Activated CD8-positive, alpha-beta memory T cell treated with anti-CD3 and anti-CD28 coated beads, Interleukin-2, amount 50 U/mL, for 48 hours (primary cell): ENCODE results near the gene SRPK1.
"Not testable (repeated sequence)": the region's sequence is repeated elsewhere in the genome, so short reads cannot be mapped to it uniquely, and the experiment has no call there.

Source experiments
- DNase-seq: peaks from one replicate; pipeline ENCODE4 v3.0.0-alpha.2; 2020

SRPK1 gene

GRCh38 chr6:35929601-35930000 lies 8.7 kb upstream of the SRPK1 start:
- DNase-seq = no peak

GRCh38 chr6:35926509-35927215 lies 5.8 kb upstream of the SRPK1 start:
- no peak for DNase-seq

GRCh38 chr6:35925961-35926360 lies 5.1 kb upstream of the SRPK1 start:
- no peak for DNase-seq

- no peak for DNase-seq
These were observed 3.2 kb upstream of the SRPK1 start for GRCh38 chr6:35924146-35924545.

GRCh38 chr6:35922139-35922554 lies 1.2 kb upstream of the SRPK1 start:
- no peak for DNase-seq

- DNase-seq = peak; percentile 73
These were observed 809 bp downstream of the SRPK1 start for GRCh38 chr6:35919827-35920751.

GRCh38 chr6:35919085-35919826 lies 1.6 kb downstream of the SRPK1 start:
- no peak for DNase-seq

- not testable (repeated sequence) for DNase-seq
These were observed 4.0 kb downstream of the SRPK1 start for GRCh38 chr6:35916893-35917292.

- DNase-seq = no peak
These were observed 4.8 kb downstream of the SRPK1 start for GRCh38 chr6:35916056-35916455.

GRCh38 chr6:35914536-35914935 lies 6.4 kb downstream of the SRPK1 start:
- DNase-seq = no peak

- no peak for DNase-seq
These were observed 8.8 kb downstream of the SRPK1 start for GRCh38 chr6:35911871-35912653.

GRCh38 chr6:35909571-35909970 lies 11.3 kb downstream of the SRPK1 start:
- not testable (repeated sequence) for DNase-seq

GRCh38 chr6:35908753-35909401 lies 12.0 kb downstream of the SRPK1 start:
- DNase-seq = not testable (repeated sequence)

GRCh38 chr6:35907750-35908149 lies 13.1 kb downstream of the SRPK1 start:
- no peak for DNase-seq

GRCh38 chr6:35906499-35906846 lies 14.4 kb downstream of the SRPK1 start:
- DNase-seq = no peak

GRCh38 chr6:35905841-35906498 lies 14.9 kb downstream of the SRPK1 start:
- DNase-seq = no peak

- DNase-seq = no peak
These were observed 15.6 kb downstream of the SRPK1 start for GRCh38 chr6:35905141-35905785.

GRCh38 chr6:35903679-35904078 lies 17.2 kb downstream of the SRPK1 start:
- DNase-seq = no peak

GRCh38 chr6:35900448-35900847 lies 20.4 kb downstream of the SRPK1 start:
- DNase-seq = no peak

- DNase-seq = no peak
These were observed 22.9 kb downstream of the SRPK1 start for GRCh38 chr6:35898003-35898402.

GRCh38 chr6:35897486-35897885 lies 23.4 kb downstream of the SRPK1 start:
- DNase-seq = no peak
